Activated T-cell treated with anti-CD3 and anti-CD28 coated beads for 1 hour (primary cell): Measurements from ENCODE around the gene HRAS.

Experiments used
- DNase-seq: peaks from one replicate; pipeline ENCODE4 v3.0.0-alpha.2; 2020; ENCODE audit warnings: low read depth

HRAS gene

DNA sequence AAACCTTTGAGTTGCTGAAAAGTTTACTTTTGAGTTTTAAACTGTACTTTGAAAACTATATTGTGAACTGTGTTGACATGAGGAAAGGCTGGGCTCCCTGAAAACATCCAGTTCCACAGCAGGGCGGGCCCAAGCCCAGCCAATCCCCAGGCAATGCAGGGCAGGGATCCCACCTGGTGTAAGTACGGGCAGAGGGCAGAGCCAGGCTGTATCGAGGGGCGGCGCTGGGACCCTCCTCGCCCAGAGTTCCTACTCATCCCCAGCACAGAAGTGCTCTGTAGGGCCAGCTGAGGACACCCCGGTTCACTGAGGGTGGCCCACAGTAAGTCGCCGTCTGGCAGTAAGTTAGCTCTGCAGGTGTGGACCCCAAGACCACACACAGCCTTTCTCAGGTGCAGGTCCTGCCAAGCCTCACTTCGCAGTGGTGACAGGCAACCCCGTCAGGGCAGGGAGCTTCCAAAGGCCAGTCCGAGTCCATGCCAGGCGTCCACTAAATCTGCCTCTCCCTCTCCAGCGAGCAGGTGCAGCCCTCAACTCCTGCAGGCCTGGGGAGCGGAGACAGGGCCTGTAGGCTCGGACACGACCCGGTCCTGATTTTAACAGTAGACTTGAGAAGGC lies 31.7 kb upstream of the HRAS start:
- no peak for DNase-seq

DNA sequence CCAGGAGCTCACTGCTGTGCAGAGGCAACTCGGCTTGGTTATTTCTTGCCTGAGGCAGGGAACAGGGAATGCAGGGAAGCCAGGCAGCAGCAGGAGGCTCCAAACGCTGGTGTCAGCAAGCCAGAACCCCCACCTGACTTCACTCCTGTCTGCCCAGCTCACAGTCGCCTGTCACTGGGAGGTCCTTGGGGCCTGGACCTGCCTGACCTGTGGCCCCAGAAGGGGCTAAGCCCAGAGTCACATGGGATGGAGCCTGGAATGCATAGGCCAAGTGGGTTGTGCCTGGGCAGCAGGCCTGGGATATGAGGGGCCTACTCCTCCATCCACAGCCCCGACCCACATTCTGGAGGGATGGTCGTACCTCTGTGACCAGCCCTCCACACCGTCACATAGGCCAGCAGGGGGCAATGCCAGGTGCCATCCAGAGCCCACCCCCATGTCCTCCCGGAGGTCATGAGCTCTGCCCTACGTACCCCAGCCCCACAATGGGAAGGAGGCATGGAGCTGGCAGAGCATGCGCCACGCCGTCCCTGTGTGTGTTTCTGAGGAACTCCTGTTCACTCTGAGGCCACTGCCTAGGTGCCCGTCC lies 30.6 kb upstream of the HRAS start:
- DNase-seq, result no peak

DNA sequence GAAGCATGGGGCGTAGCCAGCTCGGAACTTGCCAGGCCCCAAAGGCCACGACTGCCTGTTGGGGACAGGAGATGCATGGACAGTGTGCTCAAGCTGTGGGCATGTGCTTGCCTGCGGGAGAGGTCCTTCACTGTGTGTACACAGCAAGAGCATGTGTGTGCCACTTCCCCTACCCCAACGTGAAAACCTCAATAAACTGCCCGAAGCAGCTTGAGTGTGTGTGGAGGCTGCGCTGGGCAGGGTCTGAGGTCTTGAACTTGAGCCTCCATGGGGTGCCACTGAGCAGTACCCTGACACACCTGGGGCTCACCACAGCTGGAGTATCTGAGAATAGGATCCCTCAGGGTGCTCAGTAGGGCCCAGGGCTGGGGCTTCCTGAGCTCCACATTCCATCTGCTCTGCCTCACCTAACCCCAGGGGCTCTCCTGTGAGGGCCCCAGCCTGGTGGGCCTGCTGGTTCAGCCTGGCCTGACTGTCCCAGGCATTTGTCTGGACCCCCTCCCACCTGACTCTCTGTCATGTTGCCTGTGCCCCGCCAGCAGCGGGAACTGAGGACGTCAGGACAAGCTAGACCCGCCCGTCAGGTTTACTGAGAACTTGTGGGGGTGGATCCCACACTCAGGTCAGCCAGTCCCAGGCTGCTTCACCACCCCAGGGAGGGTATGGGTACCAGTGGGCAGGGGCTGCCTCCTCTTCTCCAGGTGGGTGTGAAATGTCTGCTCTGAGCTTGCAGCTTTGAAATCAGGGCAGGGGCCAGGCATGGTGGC lies 28.6 kb upstream of the HRAS start:
- no peak for DNase-seq

DNA sequence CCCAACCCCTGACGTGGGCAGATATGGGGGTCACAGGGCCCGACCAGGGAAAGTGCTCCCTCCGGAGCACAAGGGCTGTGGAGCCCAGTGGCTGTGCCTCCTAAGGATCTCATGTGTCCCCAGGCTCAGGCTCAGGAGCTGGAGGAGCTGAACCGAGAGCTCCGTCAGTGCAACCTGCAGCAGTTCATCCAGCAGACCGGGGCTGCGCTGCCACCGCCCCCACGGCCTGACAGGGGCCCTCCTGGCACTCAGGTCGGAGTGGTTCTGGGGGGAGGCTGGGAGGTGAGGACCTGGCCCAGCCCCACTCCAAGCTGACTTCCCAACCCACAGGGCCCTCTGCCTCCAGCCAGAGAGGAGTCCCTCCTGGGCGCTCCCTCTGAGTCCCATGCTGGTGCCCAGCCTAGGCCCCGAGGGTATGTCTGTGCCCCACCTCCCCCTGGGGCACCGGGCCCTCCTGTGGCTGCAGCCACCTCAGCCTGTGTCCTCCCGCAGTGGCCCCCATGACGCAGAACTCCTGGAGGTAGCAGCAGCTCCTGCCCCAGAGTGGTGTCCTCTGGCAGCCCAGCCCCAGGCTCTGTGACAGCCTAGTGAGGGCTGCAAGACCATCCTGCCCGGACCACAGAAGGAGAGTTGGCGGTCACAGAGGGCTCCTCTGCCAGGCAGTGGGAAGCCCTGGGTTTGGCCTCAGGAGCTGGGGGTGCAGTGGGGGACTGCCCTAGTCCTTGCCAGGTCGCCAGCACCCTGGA lies 27.9 kb upstream of the HRAS start:
- no peak for DNase-seq

DNA sequence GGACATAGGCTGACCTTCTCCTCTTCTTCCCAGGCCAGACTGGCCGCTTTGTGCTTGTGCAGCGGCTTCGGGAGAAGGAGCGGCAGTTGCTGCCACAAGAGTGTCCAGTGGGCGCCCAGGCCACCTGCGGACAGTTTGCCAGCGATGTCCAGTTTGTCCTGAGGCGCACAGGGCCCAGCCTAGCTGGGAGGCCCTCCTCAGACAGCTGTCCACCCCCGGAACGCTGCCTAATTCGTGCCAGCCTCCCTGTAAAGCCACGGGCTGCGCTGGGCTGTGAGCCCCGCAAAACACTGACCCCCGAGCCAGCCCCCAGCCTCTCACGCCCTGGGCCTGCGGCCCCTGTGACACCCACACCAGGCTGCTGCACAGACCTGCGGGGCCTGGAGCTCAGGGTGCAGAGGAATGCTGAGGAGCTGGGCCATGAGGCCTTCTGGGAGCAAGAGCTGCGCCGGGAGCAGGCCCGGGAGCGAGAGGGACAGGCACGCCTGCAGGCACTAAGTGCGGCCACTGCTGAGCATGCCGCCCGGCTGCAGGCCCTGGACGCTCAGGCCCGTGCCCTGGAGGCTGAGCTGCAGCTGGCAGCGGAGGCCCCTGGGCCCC lies 26.8 kb upstream of the HRAS start:
- DNase-seq, result no peak

DNA sequence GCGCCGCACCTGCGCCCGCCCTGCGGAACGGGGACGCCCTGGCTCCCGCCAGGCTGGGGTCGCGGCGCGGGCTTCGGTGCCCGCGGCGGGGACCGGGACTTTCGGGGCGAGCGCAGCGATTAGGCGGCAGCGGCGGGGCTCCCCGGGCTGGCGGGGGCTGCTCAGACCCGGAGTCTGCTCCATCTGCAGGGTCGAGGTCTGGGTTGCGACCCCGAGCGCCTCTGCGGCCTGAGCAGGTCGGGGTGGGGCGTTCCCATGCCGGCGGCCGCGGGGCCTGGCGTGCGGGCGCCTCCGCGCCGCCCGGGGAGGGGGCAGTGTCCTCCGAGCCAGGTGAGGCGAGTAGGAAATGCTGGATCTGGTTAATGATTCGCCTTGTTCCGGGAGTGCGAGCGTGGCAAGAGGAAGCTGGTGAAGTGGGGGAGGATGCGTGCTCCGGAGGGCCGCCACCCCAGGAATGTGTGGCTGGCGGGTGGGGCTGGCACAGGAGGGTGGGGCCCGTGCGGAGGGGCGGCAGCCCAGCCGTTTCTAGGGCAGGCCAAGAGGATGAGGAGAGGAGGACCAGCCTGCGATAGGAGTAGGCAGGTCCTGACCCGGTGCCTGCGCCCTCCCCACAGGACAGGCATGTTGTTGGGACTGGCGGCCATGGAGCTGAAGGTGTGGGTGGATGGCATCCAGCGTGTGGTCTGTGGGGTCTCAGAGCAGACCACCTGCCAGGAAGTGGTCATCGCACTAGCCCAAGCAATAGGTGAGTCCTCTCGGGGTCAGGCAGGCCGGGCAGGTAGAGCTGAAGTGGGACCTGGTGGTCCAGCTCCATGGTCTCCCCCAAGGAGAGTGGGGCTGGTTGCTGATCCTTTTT lies 26.0 kb upstream of the HRAS start:
- DNase-seq, result no peak

DNA sequence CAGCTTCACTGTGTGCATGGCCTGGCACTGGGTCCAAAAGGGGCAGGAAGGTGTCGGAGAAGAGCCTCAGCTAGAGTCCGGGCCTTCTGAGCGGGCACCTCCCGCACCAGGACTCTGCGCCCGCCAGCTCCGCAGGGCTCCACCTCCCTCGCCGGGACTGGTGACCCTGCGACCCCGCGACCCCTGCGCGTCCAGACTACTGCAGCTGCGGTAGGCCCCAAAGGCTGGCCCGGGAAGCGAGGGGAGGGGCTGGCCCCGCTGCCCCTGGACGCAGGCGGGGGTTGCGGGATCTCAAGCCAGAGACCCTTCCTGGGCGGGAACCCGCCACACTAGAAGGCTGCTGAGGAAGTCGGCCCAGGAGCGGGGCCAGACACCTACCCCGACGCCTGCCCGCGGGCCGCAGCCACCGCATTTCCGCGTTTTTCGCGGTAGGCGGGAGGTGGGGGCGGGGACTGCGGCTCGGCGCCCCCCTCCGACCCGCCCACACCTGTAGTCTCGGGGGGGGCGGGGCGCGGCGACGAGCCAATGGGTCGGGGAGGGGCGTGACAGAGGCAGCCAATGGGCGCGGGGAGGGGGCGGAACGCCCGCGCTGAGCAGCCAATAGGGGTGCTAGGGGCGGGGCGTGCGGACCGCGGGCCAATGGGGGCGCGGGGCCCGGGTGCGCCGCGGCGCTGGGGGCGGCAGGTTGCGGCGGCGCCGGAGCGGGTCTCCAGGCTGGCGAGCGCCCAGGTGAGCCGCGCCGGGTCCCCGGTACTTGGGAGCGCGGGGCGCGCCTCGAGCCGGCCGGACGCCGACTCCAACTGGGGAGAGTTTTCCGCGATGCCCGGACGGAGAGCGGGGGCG lies 25.1 kb upstream of the HRAS start, which contains the start of the genes LMNTD2 and RASSF7:
Gene LMNTD2, minus strand, starts transcription at position 434 of the 843 bp plus-strand sequence. Its CDS starts 22 bp downstream, at position 412.
Gene RASSF7, plus strand, starts transcription at position 666 of the 843 bp plus-strand sequence. CDS start 799 bp downstream, outside the sequence.
- peak; percentile 97 for DNase-seq

DNA sequence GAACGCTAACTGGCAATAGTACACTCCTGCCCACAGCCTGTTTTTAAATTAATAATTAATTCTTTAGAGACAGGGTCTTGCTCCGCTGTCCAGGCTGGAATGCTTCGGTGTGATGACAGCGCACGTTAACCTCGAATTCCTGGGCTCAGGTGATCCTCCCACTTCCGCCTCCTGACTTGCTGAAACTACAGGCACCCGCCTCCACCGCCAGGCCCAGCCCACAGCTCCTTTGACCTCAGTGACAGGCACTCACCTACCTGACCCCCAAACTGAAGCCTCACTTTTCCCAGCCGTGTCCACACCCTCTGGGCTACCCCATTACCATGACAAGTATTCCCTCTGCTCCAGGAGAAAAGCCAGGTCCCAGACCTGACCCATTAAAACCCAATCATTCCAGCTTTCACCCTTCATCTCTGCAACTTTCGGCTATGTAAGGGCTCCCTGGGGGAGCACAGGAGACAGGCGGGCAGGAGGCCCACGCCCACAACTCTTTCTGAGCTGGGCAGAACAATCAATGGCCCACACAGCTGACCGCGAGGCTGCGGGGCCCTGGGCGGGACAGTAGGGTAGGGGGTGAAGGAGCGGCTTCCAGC lies 24.4 kb upstream of the HRAS start:
- DNase-seq, result no peak

DNA sequence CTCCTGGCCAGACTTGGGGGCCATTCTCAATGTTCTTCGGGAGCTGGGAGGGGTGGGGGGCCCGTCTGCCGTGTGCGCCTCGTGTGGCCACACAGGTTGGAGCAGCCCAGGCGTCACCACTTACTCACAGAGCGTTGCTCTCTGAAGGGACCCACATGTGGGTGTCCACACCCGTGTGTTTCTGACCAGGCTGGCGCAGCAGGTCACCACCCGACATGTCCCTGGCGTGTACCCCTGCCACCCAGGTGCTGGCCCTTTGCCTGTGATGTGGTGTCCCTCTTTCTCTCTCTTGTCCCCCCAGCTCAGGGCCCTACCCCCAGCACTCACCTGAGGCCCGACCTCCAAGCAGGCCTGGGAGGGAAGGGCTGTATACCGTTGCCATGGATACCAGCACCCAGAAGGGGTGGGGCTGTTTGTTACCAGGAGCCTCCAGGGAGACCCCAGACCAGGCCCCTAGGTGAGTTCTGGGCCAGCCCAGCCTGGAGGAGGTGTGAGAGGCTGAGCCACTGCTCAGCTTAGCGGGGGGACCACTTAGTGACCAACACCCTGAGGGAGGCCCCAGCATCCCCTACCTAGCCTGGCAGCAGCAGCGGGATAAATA lies 23.7 kb upstream of the HRAS start:
- no peak for DNase-seq

DNA sequence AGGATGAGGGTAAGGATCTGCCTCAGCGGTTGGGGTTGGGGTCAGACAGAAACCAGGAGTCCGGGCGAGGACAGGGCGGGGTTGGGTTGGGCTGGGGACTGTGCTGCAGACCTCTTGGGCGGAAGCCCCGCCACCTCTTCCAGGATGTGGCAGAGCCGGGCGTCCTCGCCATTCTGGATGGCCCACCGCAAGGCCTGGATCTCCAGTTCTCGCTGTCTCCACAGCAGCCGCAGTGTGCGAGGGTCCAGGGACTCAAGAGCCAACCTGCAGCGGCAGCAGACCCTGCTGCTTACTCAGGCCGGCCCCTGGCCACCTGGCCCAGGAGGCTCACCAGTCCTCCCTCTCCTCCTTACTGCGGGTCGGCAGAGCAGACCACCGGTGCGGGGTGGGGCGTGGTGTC lies 23.1 kb upstream of the HRAS start:
- DNase-seq, result no peak

DNA sequence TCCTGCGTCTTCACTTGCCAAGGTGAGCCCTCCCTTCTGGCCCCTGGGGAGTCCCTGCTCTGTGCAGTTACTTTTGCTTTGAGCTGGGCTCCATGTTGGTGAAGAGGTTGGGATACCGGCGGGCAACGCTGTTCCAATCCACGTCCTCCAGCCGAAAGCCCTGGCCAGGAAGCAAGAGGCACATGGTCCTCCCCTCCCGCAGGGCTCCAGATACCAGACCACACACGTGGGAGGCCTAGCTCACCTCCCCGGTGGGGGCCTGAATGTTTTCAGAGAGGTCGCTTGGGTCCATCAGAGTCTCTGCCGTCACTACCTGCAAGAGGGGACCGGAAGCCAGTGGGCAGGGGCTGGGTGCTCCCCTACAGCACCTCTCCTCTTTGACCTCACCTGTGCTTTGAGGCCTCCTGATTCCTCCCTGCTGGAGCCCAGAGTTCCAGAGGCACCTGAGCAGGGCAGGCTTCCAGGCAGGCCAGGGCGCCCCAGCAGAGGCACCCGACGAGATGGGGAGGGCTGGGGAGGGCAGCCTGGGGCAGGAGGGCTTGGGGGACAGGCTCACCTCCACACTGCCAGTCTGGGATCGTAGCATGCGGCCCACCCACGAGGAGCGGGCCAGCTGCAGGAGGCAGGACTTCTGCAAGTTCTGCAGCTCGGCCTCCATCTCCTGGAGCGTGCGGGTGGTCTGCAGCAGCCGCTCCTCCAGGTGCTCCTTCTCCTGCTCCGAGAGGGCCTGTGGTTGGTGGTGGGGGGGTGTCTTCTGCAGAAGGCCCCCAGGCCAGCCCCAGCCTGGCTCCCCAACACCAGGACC lies 22.2 kb upstream of the HRAS start:
- no peak for DNase-seq

DNA sequence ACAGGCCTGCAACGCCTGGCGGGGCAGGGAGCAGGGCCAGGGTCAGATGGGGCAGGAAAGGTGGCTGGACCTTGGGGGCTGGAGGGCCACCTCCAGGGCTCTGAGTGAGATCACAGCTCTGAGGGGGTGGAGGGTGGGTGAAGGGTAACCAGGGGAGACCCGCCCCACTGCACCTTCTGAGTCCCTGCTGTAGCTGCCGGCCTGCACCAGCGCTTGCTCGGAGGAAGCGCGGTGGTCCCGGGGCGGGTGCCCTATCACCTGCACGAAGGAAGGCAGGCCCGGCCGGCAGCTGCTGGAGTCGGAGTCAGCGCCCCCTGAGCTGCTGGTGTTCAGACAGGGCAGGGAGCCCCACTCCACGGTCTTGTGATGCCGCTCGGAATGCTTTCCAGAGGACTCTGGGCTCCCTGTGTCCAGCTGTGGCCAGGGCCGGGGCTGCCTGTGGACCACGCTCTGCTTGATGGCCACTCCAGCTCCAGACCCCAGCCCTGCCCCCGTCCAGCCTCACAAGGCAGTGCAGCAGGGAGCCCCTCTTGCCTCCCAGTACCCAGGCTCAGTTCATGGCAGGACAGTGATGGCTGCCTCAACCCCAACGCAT lies 21.4 kb upstream of the HRAS start:
- DNase-seq, result no peak

DNA sequence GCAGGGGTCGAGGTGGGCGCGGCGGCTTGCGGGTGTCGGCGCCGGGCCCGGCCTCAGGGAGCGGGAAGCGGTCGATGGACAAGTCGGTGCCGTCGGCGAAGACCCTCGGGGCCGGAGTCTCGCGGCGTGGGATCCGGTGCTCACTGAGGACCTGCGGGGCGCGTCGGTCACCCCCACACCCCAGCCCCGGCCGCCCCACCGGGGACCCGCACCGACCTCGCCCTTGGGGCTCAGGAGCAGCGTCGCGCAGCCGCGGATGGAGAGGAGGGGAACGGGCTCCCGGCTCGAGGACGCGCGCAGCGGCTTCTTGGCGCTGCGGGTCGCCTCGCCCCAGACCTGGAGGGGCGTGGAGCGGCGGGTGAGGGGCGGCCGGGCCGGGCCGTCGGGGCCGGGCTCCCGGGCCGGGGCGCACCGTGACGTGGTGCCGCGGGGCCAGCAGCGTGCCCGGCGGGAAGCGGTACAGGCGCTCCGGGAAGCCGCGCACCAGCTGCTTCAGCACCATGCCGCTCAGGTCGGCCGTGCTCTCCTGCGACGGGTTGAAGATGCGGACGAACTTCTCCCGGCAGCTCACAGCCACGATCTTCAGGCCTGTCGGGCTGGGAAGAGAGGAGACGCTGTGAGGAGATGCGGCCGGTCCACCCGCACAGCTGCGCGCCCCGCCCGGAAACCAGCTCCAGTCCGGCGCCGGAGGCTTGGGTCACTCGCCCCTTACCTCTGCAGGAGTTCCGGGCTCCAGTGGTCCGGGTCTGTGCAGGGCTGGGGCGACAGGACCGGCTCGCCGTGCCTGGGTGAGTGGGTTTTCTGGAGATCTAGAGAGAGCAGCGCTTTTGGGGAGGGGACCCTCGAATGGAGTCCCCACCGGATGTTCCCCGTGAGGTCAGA lies 20.6 kb upstream of the HRAS start:
- DNase-seq, result no peak

DNA sequence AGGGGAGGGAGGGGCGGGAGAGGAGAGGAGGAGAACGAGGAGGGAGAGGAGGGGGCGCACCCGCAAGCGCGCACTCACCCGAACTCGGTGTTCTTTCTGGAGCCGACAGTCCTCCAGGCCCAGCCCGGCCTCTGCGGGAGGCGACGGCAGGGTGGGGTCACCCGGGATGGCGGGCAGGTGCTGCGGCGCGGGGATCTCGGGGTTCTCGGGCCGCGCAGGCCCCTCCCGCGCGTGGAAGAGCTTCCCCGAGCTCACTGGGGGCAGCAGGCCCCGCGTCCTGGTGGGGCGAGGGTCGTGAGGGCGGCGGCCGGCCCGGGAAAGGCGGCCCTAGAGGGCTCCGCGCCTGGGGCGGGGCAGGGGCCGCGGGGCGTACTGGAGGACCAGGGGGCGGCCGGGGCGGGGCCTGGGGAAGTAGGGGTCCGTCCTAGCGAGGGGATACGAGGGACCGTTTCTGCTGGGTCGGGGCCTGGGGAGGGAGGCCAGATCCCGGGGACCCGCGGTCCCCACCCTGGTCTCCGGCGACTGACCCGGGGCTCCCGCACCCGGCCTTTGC lies 19.9 kb upstream of the HRAS start:
- DNase-seq, result no peak

DNA sequence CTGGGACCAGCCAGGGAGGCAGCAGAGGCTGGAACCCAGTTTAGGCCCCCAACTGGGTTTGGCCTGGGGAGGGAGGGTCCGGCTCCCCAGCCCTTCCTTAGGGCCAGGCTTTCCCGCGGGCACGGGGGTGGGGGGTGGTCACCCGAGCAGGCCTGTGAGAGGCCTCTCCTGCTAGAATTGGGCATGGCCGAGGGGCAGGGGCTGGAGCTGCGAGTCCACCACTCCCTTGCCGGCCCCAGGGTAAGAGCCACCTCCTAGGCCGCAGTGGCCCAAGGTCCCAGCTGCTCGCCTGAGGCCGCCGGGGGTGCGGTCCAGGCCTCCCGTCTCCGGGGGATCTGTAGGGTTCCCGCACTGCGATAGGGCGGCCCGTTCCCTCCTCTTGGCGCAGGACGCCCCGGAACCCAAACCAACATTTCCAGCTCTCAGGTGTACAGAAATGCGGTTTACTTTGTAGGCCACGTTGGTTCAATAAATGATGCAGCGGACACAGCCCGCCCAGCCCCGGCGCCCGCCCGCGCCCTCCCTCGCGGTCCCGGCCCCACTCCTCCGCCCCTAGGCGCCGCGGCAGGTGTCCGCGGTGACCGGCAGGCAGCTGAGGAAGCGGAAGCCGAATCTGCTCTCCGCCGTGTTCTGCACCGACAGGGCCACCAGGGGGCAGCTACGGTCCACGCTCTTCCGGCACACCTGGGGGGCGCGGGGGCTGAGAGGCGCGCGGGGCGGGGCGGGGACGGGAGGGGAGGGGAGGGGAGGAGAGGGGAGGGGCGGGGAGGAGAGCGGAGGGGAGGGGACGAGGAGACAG lies 19.3 kb upstream of the HRAS start:
- peak; percentile 75 for DNase-seq

DNA sequence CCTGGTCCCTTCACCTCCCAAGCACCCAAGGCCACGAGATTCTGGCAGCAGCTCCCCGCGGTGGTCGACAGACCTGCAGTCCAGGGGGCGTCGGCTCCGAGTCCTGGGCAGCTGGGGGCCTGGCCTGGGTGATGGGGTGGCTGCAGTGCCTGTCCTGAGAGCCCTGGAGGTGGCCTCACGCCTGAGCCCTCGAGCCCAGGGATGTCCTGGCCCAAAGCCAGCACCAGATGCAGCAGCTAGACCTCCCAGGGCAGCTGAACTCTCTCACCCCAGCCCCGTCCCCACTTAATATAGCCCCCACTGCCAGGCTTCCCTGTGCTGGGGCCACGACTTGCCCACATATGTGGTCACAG lies 18.6 kb upstream of the HRAS start:
- DNase-seq, result no peak
